BLaER1 treated with 17β-estradiol and CSF1 and Interleukin-3, amounts not matched to agents 10 nM and 100 nM (cell line): Measurements from ENCODE around the gene TCF7L2.
A peak's percentile ranks its signal among the peaks of the same experiment; 100 is the strongest.
"Not testable (repeated sequence)": the region's sequence is repeated elsewhere in the genome, so short reads cannot be mapped to it uniquely, and the experiment has no call there.

Experiments
- H3K27ac ChIP-seq, 11 experiments: shearing (Covaris generic); formaldehyde crosslinking; 2 replicates each; pipeline ENCODE4 v1.8.1; 2022
- H3K27me3 ChIP-seq, 11 experiments: shearing (Covaris generic); formaldehyde crosslinking; 2 replicates each; pipeline ENCODE4 v1.8.1; 2022
- H3K36me3 ChIP-seq, 11 experiments: shearing (Covaris generic); formaldehyde crosslinking; 2 replicates each; pipeline ENCODE4 v1.8.1; 2022
- H3K4me1 ChIP-seq, 10 experiments: shearing (Covaris generic); formaldehyde crosslinking; 2 replicates each; pipeline ENCODE4 v1.8.1; 2022
- H3K4me2 ChIP-seq, 11 experiments: shearing (Covaris generic); formaldehyde crosslinking; 2 replicates each; pipeline ENCODE4 v1.8.1; 2022
- H3K4me3 ChIP-seq, 10 experiments: shearing (Covaris generic); formaldehyde crosslinking; 2 replicates each; pipeline ENCODE4 v1.8.1; 2022
- H3K9ac ChIP-seq, 11 experiments: shearing (Covaris generic); formaldehyde crosslinking; 2 replicates each; pipeline ENCODE4 v1.8.1; 2022
- H3K9me3 ChIP-seq, 11 experiments: shearing (Covaris generic); formaldehyde crosslinking; replicated peaks in 1 of 11; 2 replicates each; pipeline ENCODE4 v1.8.1; 2022
- H4K20me1 ChIP-seq, 11 experiments: shearing (Covaris generic); formaldehyde crosslinking; 2 replicates each; pipeline ENCODE4 v1.8.1; 2022
- Cebpa-rat ChIP-seq, 11 experiments: shearing (Covaris generic); IDR thresholded peaks; 2 replicates each; pipeline ENCODE4 v1.8.1; 2022

TCF7L2 gene

GRCh38 chr10:113063043-113063967 lies 113.3 kb downstream of the TCF7L2 start:
- Histone ChIP-seq H4K20me1 (peaks cover 5 to 65% (median 32%) of the 10 kb centered on the region in 11 experiments; a peak in 11 of 22 replicates), H3K4me2 (no peak overlapping the region), H3K27me3 (no peaks in the 10 kb centered on the region), H3K4me3 (no peak overlapping the region), H3K4me1 (peaks cover 34 to 42% (median 39%) of the 10 kb centered on the region in 10 experiments), H3K9me3 (no peaks in the 10 kb centered on the region; a peak in 1 of 22 replicates), H3K27ac (no peak overlapping the region), H3K36me3 (peaks cover 3 to 62% (median 44%) of the 10 kb centered on the region in 11 experiments; a peak in 21 of 22 replicates), H3K9ac (no peak overlapping the region)
- no peak for TF ChIP-seq Cebpa-rat (IDR thresholded peaks at IDR 0.05)

GRCh38 chr10:113064039-113064438 lies 114.0 kb downstream of the TCF7L2 start:
- no peak overlapping the region for H3K27ac ChIP-seq

DNA sequence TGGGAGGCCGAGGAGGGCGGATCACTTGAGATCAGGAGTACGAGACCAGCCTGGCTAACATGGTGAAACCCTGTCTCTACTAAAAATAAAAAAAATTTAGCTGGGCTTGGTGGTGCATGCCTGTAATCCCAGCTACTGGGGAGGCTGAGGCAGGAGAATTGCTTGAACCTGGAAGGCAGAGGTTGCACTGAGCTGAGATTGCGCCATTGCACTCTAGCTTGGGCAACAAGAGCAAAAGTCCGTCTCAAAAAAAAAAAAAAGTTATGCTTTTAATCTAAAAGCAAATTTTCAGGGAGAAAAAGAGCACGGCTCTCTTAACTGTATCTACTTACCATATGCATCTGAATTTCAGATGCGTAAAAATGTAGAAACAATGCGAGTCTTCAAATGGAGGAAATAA lies 116.1 kb downstream of the TCF7L2 start:
- H3K4me3 ChIP-seq, H3K27ac ChIP-seq: not testable (repeated sequence)

More at GRCh38 chr10:113064039-113064438, 114.0 kb downstream of the TCF7L2 start:
- H3K9ac ChIP-seq = no peak overlapping the region
- no peak for TF ChIP-seq Cebpa-rat (IDR thresholded peaks at IDR 0.05)
- H3K4me1 ChIP-seq = peaks cover 27 to 35% (median 32%) of the 10 kb centered on the region in 10 experiments
- peaks cover 5 to 60% (median 27%) of the 10 kb centered on the region in 11 experiments; a peak in 11 of 22 replicates for H4K20me1 ChIP-seq
- H3K4me3 ChIP-seq = no peak overlapping the region
- H3K9me3 ChIP-seq = no peaks in the 10 kb centered on the region; a peak in 1 of 22 replicates
- no peaks in the 10 kb centered on the region for H3K27me3 ChIP-seq
- peaks cover 10 to 69% (median 51%) of the 10 kb centered on the region in 11 experiments for H3K36me3 ChIP-seq
- no peak overlapping the region for H3K4me2 ChIP-seq

GRCh38 chr10:113066561-113067312 lies 116.7 kb downstream of the TCF7L2 start:
- Histone ChIP-seq H3K4me1 (peaks cover under 1 to 9% (median 6%) of the 10 kb centered on the region in 10 experiments; a peak in 13 of 20 replicates), H3K36me3 (peaks cover 27 to 82% (median 71%) of the 10 kb centered on the region in 11 experiments), H4K20me1 (peaks cover 3 to 70% (median 26%) of the 10 kb centered on the region in 11 experiments; a peak in 13 of 22 replicates), H3K4me3 (no peak overlapping the region), H3K27ac (no peak overlapping the region), H3K9me3 (no peaks in the 10 kb centered on the region; a peak in 1 of 22 replicates), H3K27me3 (no peaks in the 10 kb centered on the region), H3K9ac (no peak overlapping the region), H3K4me2 (peak overlapping the region in 1 of 11 experiments; percentile 11; a peak in 1 of 22 replicates)
- TF ChIP-seq Cebpa-rat (IDR thresholded peaks at IDR 0.05) = no peak

More for the DNA sequence above, 116.1 kb downstream of the TCF7L2 start:
- H3K36me3 ChIP-seq = peaks cover 23 to 81% (median 67%) of the 10 kb centered on the region in 11 experiments
- not testable (repeated sequence) for H3K9ac ChIP-seq, H3K27me3 ChIP-seq, H3K4me2 ChIP-seq, H3K9me3 ChIP-seq
- H3K4me1 ChIP-seq = peaks cover 6 to 14% (median 11%) of the 10 kb centered on the region in 10 experiments
- H4K20me1 ChIP-seq = peaks cover 3 to 64% (median 26%) of the 10 kb centered on the region in 11 experiments; a peak in 12 of 22 replicates

GRCh38 chr10:113067501-113067900 lies 117.5 kb downstream of the TCF7L2 start:
- H3K27ac ChIP-seq = no peak overlapping the region
- peak overlapping the region in 1 of 11 experiments; percentile 11; a peak in 1 of 22 replicates for H3K4me2 ChIP-seq
- H3K36me3 ChIP-seq = peaks cover 31 to 82% (median 71%) of the 10 kb centered on the region in 11 experiments
- peaks cover 0 to 9% (median 0%) of the 10 kb centered on the region in 10 experiments; a peak in 3 of 20 replicates for H3K4me1 ChIP-seq
- H3K27me3 ChIP-seq = no peaks in the 10 kb centered on the region
- H3K9ac ChIP-seq = no peak overlapping the region
- H3K9me3 ChIP-seq = no peaks in the 10 kb centered on the region; a peak in 1 of 22 replicates
- no peak for TF ChIP-seq Cebpa-rat (IDR thresholded peaks at IDR 0.05)
- H4K20me1 ChIP-seq = peaks cover 3 to 74% (median 26%) of the 10 kb centered on the region in 11 experiments; a peak in 14 of 22 replicates
- H3K4me3 ChIP-seq = no peak overlapping the region

- H3K9me3 ChIP-seq = no peaks in the 10 kb centered on the region; a peak in 1 of 22 replicates
- H3K27ac ChIP-seq = no peak overlapping the region
Observed at GRCh38 chr10:113068178-113068890, 118.3 kb downstream of the TCF7L2 start.

DNA sequence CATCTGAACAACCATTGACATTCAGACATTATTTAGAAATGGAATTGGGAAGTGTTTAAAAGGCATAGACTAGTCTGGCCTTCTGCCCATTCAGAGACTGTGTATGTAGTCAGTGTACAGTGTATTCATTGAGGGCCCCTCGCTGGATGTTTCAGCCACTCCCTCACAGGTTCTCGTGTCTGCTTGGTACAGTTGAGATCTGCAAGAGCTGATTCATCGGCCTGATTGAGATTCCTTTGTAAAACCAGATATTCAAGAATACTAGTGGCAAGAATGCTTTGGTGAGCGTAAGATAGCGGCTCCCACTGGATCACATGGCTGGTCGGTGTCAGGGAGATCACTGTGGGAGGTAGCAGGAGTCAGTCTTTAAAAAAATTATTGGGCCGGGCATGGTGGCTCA lies 119.5 kb downstream of the TCF7L2 start:
- Histone ChIP-seq H3K4me3 (no peak overlapping the region), H4K20me1 (peaks cover 9 to 75% (median 36%) of the 10 kb centered on the region in 11 experiments; a peak in 16 of 22 replicates), H3K9me3 (no peaks in the 10 kb centered on the region; a peak in 1 of 22 replicates), H3K36me3 (peaks cover 38 to 89% (median 71%) of the 10 kb centered on the region in 11 experiments), H3K27me3 (no peaks in the 10 kb centered on the region), H3K27ac (no peak overlapping the region), H3K4me1 (peaks cover 0 to 9% (median 0%) of the 10 kb centered on the region in 10 experiments; a peak in 2 of 20 replicates), H3K4me2 (no peak overlapping the region), H3K9ac (no peak overlapping the region)
- TF ChIP-seq Cebpa-rat (IDR thresholded peaks at IDR 0.05) = no peak

More at GRCh38 chr10:113068178-113068890, 118.3 kb downstream of the TCF7L2 start:
- TF ChIP-seq Cebpa-rat (IDR thresholded peaks at IDR 0.05) = no peak
- Histone ChIP-seq H3K4me3 (no peak overlapping the region), H3K4me1 (peaks cover 0 to 9% (median 0%) of the 10 kb centered on the region in 10 experiments; a peak in 2 of 20 replicates), H4K20me1 (peaks cover 3 to 76% (median 26%) of the 10 kb centered on the region in 11 experiments; a peak in 15 of 22 replicates), H3K4me2 (no peak overlapping the region), H3K9ac (no peak overlapping the region), H3K36me3 (peaks cover 34 to 84% (median 68%) of the 10 kb centered on the region in 11 experiments), H3K27me3 (no peaks in the 10 kb centered on the region)

DNA sequence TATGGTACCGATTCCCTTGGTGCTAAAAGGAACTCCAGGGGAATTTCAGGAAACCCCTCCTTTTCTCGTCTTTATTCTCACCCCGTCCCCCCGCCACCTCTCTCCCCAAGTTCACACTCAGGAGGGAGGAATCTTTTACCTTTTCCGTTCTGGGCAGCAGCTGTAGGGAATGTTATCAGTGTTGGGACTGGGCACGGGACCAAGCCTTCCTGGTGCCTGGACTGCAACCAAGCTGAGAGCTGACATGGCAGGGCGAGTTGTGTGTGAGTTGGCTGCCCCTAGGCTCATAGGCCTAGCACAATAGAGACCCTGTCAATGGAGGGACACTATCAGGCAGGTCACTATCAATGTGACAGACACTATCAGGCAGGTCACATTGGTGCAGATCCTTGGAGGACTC lies 121.4 kb downstream of the TCF7L2 start:
- Histone ChIP-seq H3K9ac (no peak overlapping the region), H3K4me1 (peaks cover 0 to 9% (median 0%) of the 10 kb centered on the region in 10 experiments; a peak in 2 of 20 replicates), H3K36me3 (peaks cover 28 to 73% (median 56%) of the 10 kb centered on the region in 11 experiments), H3K27me3 (no peaks in the 10 kb centered on the region), H3K4me3 (no peak overlapping the region), H3K27ac (no peak overlapping the region), H3K4me2 (no peak overlapping the region), H4K20me1 (peaks cover 12 to 75% (median 38%) of the 10 kb centered on the region in 11 experiments; a peak in 17 of 22 replicates), H3K9me3 (no peaks in the 10 kb centered on the region; a peak in 1 of 22 replicates)
- no peak for TF ChIP-seq Cebpa-rat (IDR thresholded peaks at IDR 0.05)
